Stimulated activated CD8-positive, alpha-beta memory T cell treated with anti-CD3 and anti-CD28 coated beads, Interleukin-4, amount 100 ng/mL, for 4 hours (primary cell): Measurements from ENCODE around the gene METTL9.
"Not testable (repeated sequence)": the region's sequence is repeated elsewhere in the genome, so short reads cannot be mapped to it uniquely, and the experiment has no call there.

Experiments
- DNase-seq, 2 donors: peaks; one replicate each; pipeline ENCODE4 v3.0.0-alpha.2; 2020; ENCODE audit warnings: low read depth in 2 of 2, low spot score in 1 of 2

Gene METTL9

GRCh38 chr16:21656795-21657768, 57.7 kb downstream of the METTL9 start:
- no peak for DNase-seq

GRCh38 chr16:21659124-21659523, 59.7 kb downstream of the METTL9 start:
- no peak for DNase-seq

GRCh38 chr16:21663889-21664647, 64.7 kb downstream of the METTL9 start, which contains the start of gene OTOA:
Gene OTOA (plus strand): TSS chr16:21663968. CDS start chr16:21678515, 14,547 bp downstream.
- DNase-seq, result no peak

GRCh38 chr16:21664801-21665492, 65.6 kb downstream of the METTL9 start:
- no peak for DNase-seq

- DNase-seq, result no peak
Observed at GRCh38 chr16:21666772-21667171, 67.4 kb downstream of the METTL9 start.

- DNase-seq, result no peak
Observed at GRCh38 chr16:21667575-21667974, 68.2 kb downstream of the METTL9 start.

- DNase-seq, result no peak
Observed at GRCh38 chr16:21673469-21673868, 74.1 kb downstream of the METTL9 start.

GRCh38 chr16:21674456-21674855, 75.1 kb downstream of the METTL9 start:
- DNase-seq, result not testable (repeated sequence)

- DNase-seq, result not testable (repeated sequence)
Observed at GRCh38 chr16:21680714-21681113, 81.3 kb downstream of the METTL9 start.

GRCh38 chr16:21683184-21683583, 83.8 kb downstream of the METTL9 start:
- DNase-seq, result no peak

- DNase-seq, result no peak
Observed at GRCh38 chr16:21684199-21684598, 84.8 kb downstream of the METTL9 start.

GRCh38 chr16:21685034-21685455, 85.7 kb downstream of the METTL9 start:
- DNase-seq, result no peak

- DNase-seq, result no peak
Observed at GRCh38 chr16:21689107-21689506, 89.7 kb downstream of the METTL9 start.

GRCh38 chr16:21690967-21691366, 91.6 kb downstream of the METTL9 start:
- not testable (repeated sequence) for DNase-seq

- no peak for DNase-seq
Observed at GRCh38 chr16:21694609-21695008, 95.2 kb downstream of the METTL9 start.

- no peak for DNase-seq
Observed at GRCh38 chr16:21697032-21697431, 97.7 kb downstream of the METTL9 start.

GRCh38 chr16:21698169-21699032, 99.0 kb downstream of the METTL9 start:
- DNase-seq, result no peak

- DNase-seq, result no peak
Observed at GRCh38 chr16:21701271-21701670, 101.9 kb downstream of the METTL9 start.

- DNase-seq, result no peak
Observed at GRCh38 chr16:21702276-21702675, 102.9 kb downstream of the METTL9 start.

GRCh38 chr16:21703156-21703555, 103.8 kb downstream of the METTL9 start:
- no peak for DNase-seq
